Measurements from ENCODE around the gene ZNF732. TPM values are rescaled to one million over a fixed set of nuclear protein-coding genes. Genes with fewer than 3 reads are reported as not detected.
"Not testable (repeated sequence)": the region's sequence is repeated elsewhere in the genome, so short reads cannot be mapped to it uniquely, and the experiment has no call there.

ZNF732 gene
- polyA plus RNA-seq, 1 donor from 2014 or later, result 0.26 TPM

DNA sequence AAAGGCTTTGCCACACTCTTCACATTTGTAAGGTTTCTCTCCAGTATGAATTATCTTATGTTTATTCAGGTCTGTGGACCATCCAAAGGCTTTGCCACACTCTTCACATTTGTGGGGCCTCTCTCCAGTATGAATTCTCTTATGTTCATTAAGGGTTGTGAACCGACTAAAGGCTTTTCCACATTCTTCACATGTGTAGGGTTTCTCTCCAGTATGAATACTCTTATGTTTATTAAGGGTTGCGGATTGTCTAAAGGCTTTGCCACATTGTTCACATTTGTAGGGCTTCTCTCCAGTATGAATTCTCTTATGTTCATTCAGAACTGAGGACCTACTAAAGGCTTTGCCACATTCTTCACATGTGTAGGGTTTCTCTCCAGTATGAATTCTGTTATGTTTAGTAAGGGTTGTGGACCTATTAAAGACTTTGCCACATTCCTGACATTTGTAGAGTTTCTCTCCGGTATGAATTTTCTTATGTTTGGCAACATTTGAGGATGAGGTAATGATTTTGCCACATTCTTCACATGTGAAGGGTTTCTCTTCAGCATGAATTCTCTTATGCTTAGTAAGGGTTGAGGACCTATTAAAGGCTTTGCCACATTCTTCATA lies 33.7 kb downstream of the ZNF732 start:
- no peaks in the 10 kb centered on the region for H4K20me1 ChIP-seq (ENCODE audit: insufficient read depth)
- no peaks in the 10 kb centered on the region for H3K79me2 ChIP-seq (replicated peaks; ENCODE audit: insufficient read depth, low read length)
- no peaks in the 10 kb centered on the region for H3F3A ChIP-seq (ENCODE audit: insufficient read depth, low read length, poor library complexity, severe bottlenecking)
- TF ChIP-seq RAD21 (conservative IDR thresholded peaks at IDR 0.05) (no peak), SMC3 (conservative IDR thresholded peaks at IDR 0.05; ENCODE audit: poor library complexity) (no peak), TAF1 (IDR thresholded peaks at IDR 0.05; ENCODE audit: low read depth) (no peak), EP300 (conservative IDR thresholded peaks at IDR 0.05; ENCODE audit: poor library complexity, severe bottlenecking) (no peak), POLR2AphosphoS5 (IDR thresholded peaks at IDR 0.05) (no peak), MXI1 (conservative IDR thresholded peaks at IDR 0.05; ENCODE audit: poor library complexity, severe bottlenecking) (no peak), EZH2 (IDR thresholded peaks at IDR 0.05; ENCODE audit: borderline replicate concordance, insufficient read depth, low read length, poor library complexity, severe bottlenecking) (no peak)
- TF ChIP-seq, protein P1, sequence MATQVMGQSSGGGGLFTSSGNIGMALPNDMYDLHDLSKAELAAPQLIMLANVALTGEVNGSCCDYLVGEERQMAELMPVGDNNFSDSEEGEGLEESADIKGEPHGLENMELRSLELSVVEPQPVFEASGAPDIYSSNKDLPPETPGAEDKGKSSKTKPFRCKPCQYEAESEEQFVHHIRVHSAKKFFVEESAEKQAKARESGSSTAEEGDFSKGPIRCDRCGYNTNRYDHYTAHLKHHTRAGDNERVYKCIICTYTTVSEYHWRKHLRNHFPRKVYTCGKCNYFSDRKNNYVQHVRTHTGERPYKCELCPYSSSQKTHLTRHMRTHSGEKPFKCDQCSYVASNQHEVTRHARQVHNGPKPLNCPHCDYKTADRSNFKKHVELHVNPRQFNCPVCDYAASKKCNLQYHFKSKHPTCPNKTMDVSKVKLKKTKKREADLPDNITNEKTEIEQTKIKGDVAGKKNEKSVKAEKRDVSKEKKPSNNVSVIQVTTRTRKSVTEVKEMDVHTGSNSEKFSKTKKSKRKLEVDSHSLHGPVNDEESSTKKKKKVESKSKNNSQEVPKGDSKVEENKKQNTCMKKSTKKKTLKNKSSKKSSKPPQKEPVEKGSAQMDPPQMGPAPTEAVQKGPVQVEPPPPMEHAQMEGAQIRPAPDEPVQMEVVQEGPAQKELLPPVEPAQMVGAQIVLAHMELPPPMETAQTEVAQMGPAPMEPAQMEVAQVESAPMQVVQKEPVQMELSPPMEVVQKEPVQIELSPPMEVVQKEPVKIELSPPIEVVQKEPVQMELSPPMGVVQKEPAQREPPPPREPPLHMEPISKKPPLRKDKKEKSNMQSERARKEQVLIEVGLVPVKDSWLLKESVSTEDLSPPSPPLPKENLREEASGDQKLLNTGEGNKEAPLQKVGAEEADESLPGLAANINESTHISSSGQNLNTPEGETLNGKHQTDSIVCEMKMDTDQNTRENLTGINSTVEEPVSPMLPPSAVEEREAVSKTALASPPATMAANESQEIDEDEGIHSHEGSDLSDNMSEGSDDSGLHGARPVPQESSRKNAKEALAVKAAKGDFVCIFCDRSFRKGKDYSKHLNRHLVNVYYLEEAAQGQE (IDR thresholded peaks at IDR 0.05; ENCODE audit: borderline replicate concordance), result no peak
- TF ChIP-seq, protein P2, sequence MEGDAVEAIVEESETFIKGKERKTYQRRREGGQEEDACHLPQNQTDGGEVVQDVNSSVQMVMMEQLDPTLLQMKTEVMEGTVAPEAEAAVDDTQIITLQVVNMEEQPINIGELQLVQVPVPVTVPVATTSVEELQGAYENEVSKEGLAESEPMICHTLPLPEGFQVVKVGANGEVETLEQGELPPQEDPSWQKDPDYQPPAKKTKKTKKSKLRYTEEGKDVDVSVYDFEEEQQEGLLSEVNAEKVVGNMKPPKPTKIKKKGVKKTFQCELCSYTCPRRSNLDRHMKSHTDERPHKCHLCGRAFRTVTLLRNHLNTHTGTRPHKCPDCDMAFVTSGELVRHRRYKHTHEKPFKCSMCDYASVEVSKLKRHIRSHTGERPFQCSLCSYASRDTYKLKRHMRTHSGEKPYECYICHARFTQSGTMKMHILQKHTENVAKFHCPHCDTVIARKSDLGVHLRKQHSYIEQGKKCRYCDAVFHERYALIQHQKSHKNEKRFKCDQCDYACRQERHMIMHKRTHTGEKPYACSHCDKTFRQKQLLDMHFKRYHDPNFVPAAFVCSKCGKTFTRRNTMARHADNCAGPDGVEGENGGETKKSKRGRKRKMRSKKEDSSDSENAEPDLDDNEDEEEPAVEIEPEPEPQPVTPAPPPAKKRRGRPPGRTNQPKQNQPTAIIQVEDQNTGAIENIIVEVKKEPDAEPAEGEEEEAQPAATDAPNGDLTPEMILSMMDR (IDR thresholded peaks at IDR 0.05; ENCODE audit: poor library complexity, severe bottlenecking), result no peak
- no peaks in the 10 kb centered on the region for H3K27me3 ChIP-seq (ENCODE audit: insufficient read depth, low read depth, low read length)
- H3K4me2 ChIP-seq (ENCODE audit: low read length), result no peak overlapping the region
- H3K27ac ChIP-seq (ENCODE audit: low read length), result no peak overlapping the region
- H3K9ac ChIP-seq (ENCODE audit: low read length), result no peak overlapping the region
- no peak overlapping the region for H2AFZ ChIP-seq (ENCODE audit: low read depth, low read length)
- H3K4me3 ChIP-seq (ENCODE audit: low read length), result no peak overlapping the region
- no peaks in the 10 kb centered on the region for H3K9me2 ChIP-seq (ENCODE audit: insufficient read depth, low read length)
- no peaks in the 10 kb centered on the region for H3K36me3 ChIP-seq (ENCODE audit: insufficient read depth, low read length)
- peaks cover 24% of the 10 kb centered on the region for H3K9me3 ChIP-seq (ENCODE audit: low read length)

GRCh38 chr4:259240-259639 lies 46.0 kb downstream of the ZNF732 start:
- not testable (repeated sequence) for H3K36me3 ChIP-seq (ENCODE audit: insufficient read depth, low read length); H3K9ac ChIP-seq (ENCODE audit: low read length); H3K27ac ChIP-seq (ENCODE audit: low read length); H2AFZ ChIP-seq (ENCODE audit: low read depth, low read length); H3K79me2 ChIP-seq (replicated peaks; ENCODE audit: insufficient read depth, low read length); H3K27me3 ChIP-seq (ENCODE audit: insufficient read depth, low read depth, low read length); H3K9me2 ChIP-seq (ENCODE audit: insufficient read depth, low read length); H3F3A ChIP-seq (ENCODE audit: insufficient read depth, low read length, poor library complexity, severe bottlenecking); H4K20me1 ChIP-seq (ENCODE audit: insufficient read depth); H3K4me3 ChIP-seq (ENCODE audit: low read length); H3K4me2 ChIP-seq (ENCODE audit: low read length)
- H3K9me3 ChIP-seq (ENCODE audit: low read length), result peaks cover 13% of the 10 kb centered on the region

GRCh38 chr4:256492-256891 lies 48.8 kb downstream of the ZNF732 start:
- H2AFZ ChIP-seq (ENCODE audit: low read depth, low read length), result no peak overlapping the region
- no peaks in the 10 kb centered on the region for H3F3A ChIP-seq (ENCODE audit: insufficient read depth, low read length, poor library complexity, severe bottlenecking)
- H3K9me3 ChIP-seq (ENCODE audit: low read length), result peaks cover 23% of the 10 kb centered on the region
- H3K9me2 ChIP-seq (ENCODE audit: insufficient read depth, low read length), result no peaks in the 10 kb centered on the region
- H3K4me2 ChIP-seq (ENCODE audit: low read length), result no peak overlapping the region
- H3K27ac ChIP-seq (ENCODE audit: low read length), result no peak overlapping the region
- no peak overlapping the region for H3K4me3 ChIP-seq (ENCODE audit: low read length)
- no peaks in the 10 kb centered on the region for H3K27me3 ChIP-seq (ENCODE audit: insufficient read depth, low read depth, low read length)
- H3K79me2 ChIP-seq (replicated peaks; ENCODE audit: insufficient read depth, low read length), result no peaks in the 10 kb centered on the region
- no peak for TF ChIP-seq SMC3 (conservative IDR thresholded peaks at IDR 0.05; ENCODE audit: poor library complexity)
- no peak for TF ChIP-seq EP300 (conservative IDR thresholded peaks at IDR 0.05; ENCODE audit: poor library complexity, severe bottlenecking)
- no peak for TF ChIP-seq POLR2AphosphoS5 (IDR thresholded peaks at IDR 0.05)
- TF ChIP-seq, protein P2 (IDR thresholded peaks at IDR 0.05; ENCODE audit: poor library complexity, severe bottlenecking), result no peak
- no peak for TF ChIP-seq EZH2 (IDR thresholded peaks at IDR 0.05; ENCODE audit: borderline replicate concordance, insufficient read depth, low read length, poor library complexity, severe bottlenecking)
- TF ChIP-seq, protein P1 (IDR thresholded peaks at IDR 0.05; ENCODE audit: borderline replicate concordance), result no peak
- TF ChIP-seq MXI1 (conservative IDR thresholded peaks at IDR 0.05; ENCODE audit: poor library complexity, severe bottlenecking), result no peak
- TF ChIP-seq RAD21 (conservative IDR thresholded peaks at IDR 0.05), result no peak
- TF ChIP-seq TAF1 (IDR thresholded peaks at IDR 0.05; ENCODE audit: low read depth), result no peak
- H3K36me3 ChIP-seq (ENCODE audit: insufficient read depth, low read length), result no peaks in the 10 kb centered on the region
- no peak overlapping the region for H3K9ac ChIP-seq (ENCODE audit: low read length)
- no peaks in the 10 kb centered on the region for H4K20me1 ChIP-seq (ENCODE audit: insufficient read depth)

Measured in neural cell (in vitro differentiated cells).